HEK293T (cell line): Measurements from ENCODE around the gene XRCC6.
"Not testable (repeated sequence)": the region's sequence is repeated elsewhere in the genome, so short reads cannot be mapped to it uniquely, and the experiment has no call there.

Source experiments
- CTCF ChIA-PET: fragments of 350-600 bp; formaldehyde crosslinking; extraction: SDS; loops from one replicate; lab custom pipeline; 2021; ENCODE audit warnings: antibody characterized with exemption, inconsistent platforms; lab: Yijun Ruan, JAX
- POLR2A ChIA-PET: fragments of 350-600 bp; formaldehyde crosslinking; extraction: SDS; loops from one replicate; lab custom pipeline; 2020; ENCODE audit warnings: antibody characterized with exemption, inconsistent platforms; lab: Yijun Ruan, JAX
- DNase-seq: peaks from one replicate; pipeline ENCODE4 v3.0.0; 2012; ENCODE audit warnings: mixed read lengths; ENCODE audit errors: extremely low spot score
- ARNT ChIP-seq: fragments of 450-650 bp; IDR thresholded peaks from 2 replicates; pipeline ENCODE4 v1.6.1; 2017; ENCODE audit warnings: mild to moderate bottlenecking
- BHLHE40 ChIP-seq: fragments of 450-650 bp; IDR thresholded peaks from 2 replicates; pipeline ENCODE4 v1.6.1; 2016; ENCODE audit warnings: mild to moderate bottlenecking, moderate library complexity, borderline replicate concordance
- CTBP1 ChIP-seq: fragments of 450-650 bp; IDR thresholded peaks from 2 replicates; pipeline ENCODE4 v1.6.1; 2016; ENCODE audit warnings: borderline replicate concordance
- ELF4 ChIP-seq: fragments of 450-650 bp; IDR thresholded peaks from 2 replicates; pipeline ENCODE4 v1.6.1; 2017; ENCODE audit warnings: antibody characterized with exemption
- FOXA1 ChIP-seq: fragments of 450-650 bp; IDR thresholded peaks from 2 replicates; pipeline ENCODE4 v1.6.1; 2016; ENCODE audit warnings: mild to moderate bottlenecking
- FOXK2 ChIP-seq: fragments of 450-650 bp; IDR thresholded peaks from 2 replicates; pipeline ENCODE4 v1.6.1; 2016; ENCODE audit warnings: mild to moderate bottlenecking
- FOXM1 ChIP-seq: fragments of 450-650 bp; IDR thresholded peaks from 2 replicates; pipeline ENCODE4 v1.6.1; 2017; ENCODE audit warnings: mild to moderate bottlenecking, borderline replicate concordance
- HDGF ChIP-seq: fragments of 450-650 bp; IDR thresholded peaks from 2 replicates; pipeline ENCODE4 v1.6.1; 2017; ENCODE audit warnings: antibody characterized with exemption, borderline replicate concordance
- L3MBTL2 ChIP-seq: fragments of 450-650 bp; conservative IDR thresholded peaks from 2 replicates; pipeline ENCODE4 v1.6.1; 2016; ENCODE audit warnings: mild to moderate bottlenecking
- LEF1 ChIP-seq: fragments of 450-650 bp; IDR thresholded peaks from 2 replicates; pipeline ENCODE4 v1.6.1; 2017; ENCODE audit warnings: mild to moderate bottlenecking, borderline replicate concordance
- NFRKB ChIP-seq: fragments of 450-650 bp; IDR thresholded peaks from 2 replicates; pipeline ENCODE4 v1.6.1; 2016; ENCODE audit warnings: mild to moderate bottlenecking, moderate library complexity
- SP1 ChIP-seq: fragments of 450-650 bp; IDR thresholded peaks from 2 replicates; pipeline ENCODE4 v1.6.1; 2017
- SUZ12 ChIP-seq: fragments of 450-650 bp; IDR thresholded peaks from 2 replicates; pipeline ENCODE4 v1.6.1; 2016; ENCODE audit warnings: mild to moderate bottlenecking
- TARDBP ChIP-seq: fragments of 450-650 bp; IDR thresholded peaks from 2 replicates; pipeline ENCODE4 v1.6.1; 2016
- ZNF384 ChIP-seq: fragments of 450-650 bp; IDR thresholded peaks from 2 replicates; pipeline ENCODE4 v1.6.1; 2016
- TF ChIP-seq, protein P1 (sequence below): fragments of 450-650 bp; IDR thresholded peaks from 2 replicates; pipeline ENCODE4 v1.6.1; 2016

Gene XRCC6

DNA sequence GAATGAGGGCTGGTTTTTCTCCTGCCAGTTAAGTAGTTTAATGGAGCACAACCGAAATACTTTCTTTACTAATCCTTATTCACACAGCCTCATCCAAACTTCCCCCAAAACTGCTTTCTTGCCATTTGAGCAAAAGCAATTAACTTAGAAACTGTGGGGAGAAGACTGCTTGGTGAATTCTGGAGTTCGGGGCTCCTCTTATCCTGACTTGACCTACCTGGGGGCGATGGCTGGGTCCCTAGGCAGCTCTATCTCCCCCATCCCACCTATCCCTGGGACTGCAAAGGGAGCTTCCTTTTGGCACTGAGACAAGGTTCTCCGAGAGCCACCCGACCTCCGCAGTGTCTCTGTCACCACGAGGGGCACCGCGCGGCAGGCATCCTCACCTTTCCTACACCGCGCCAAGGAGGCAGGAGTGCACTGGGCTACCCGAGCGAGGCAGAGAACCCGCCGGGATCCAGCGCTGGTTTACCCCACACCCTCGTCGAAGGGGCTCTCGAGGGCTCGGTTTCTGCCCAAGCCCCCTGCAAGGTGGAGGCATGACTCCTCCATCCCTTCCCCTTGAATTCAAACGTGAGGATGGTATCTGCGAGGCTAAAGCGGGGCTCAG, 1.0 kb upstream of the XRCC6 start:
- peak; percentile 44 for DNase-seq
- no peak for TF ChIP-seq FOXK2
- TF ChIP-seq, protein P1, sequence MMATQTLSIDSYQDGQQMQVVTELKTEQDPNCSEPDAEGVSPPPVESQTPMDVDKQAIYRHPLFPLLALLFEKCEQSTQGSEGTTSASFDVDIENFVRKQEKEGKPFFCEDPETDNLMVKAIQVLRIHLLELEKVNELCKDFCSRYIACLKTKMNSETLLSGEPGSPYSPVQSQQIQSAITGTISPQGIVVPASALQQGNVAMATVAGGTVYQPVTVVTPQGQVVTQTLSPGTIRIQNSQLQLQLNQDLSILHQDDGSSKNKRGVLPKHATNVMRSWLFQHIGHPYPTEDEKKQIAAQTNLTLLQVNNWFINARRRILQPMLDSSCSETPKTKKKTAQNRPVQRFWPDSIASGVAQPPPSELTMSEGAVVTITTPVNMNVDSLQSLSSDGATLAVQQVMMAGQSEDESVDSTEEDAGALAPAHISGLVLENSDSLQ, result no peak
- TF ChIP-seq FOXM1, result no peak
- no peak for TF ChIP-seq ELF4
- no peak for TF ChIP-seq TARDBP
- TF ChIP-seq FOXA1, result no peak
- ChIA-PET POLR2A (interaction anchor here (0.8 to 3.1 kb wide), 10 partner anchors 13 to 176 kb away, joined by 3 to 26 read pairs (median 8); partner anchors contain the start of gene PMM1), CTCF (no interaction called here)

DNA sequence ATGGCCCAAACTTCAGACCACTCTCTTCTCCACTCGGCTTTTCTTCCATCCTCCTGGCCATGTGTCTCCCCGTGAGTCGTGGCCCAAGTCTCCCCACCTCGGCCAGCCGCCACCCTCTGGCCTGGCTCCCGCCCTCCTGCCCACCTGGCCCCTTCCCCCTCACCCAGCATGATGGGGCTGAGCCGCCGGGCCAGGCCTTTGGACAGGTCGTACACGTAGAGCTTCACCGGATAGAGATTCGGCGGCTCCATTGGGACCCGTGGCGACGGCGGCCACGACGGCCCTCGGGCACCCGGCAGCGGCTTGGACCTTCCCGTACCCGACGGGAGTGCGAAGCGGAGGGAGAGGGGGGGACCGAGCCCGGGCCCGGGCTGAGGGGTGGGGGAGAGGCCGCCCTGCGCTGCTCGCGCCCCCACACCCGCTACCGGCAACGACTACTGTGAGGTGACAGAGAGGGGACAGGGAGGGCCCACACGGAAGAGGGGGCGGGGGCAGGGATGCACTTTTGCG, 451 bp upstream of the XRCC6 start, which contains the start of gene DESI1:
Gene DESI1, minus strand, starts transcription at position 455 of the 510 bp plus-strand sequence. Its CDS starts 204 bp downstream, at position 251.
- peak; percentile 24 for DNase-seq
- ChIA-PET POLR2A (interaction anchor here (0.6 to 3.1 kb wide), 29 partner anchors 9 to 330 kb away, joined by 3 to 26 read pairs (median 6); partner anchors contain the start of genes CENPM, CSDC2, PMM1 and POLR3H), CTCF (no interaction called here)
- TF ChIP-seq L3MBTL2, result peak; percentile 73
- TF ChIP-seq NFRKB, result no peak

DNA sequence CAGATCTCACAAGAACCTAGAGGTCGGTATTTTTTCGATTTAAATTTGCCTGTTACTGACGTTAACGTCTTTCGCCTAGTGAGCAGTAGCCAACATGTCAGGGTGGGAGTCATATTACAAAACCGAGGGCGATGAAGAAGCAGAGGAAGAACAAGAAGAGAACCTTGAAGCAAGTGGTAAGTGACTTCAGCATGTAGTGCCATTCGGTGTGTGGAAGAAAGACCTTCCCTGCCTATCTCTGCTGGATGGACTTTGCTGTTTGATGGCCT, 750 bp downstream of the XRCC6 start:
- CTCF ChIA-PET, result no interaction called here
- POLR2A ChIA-PET, result interaction anchor here (0.7 to 3.1 kb wide), 31 partner anchors 10 to 226 kb away, joined by 3 to 26 read pairs (median 6); partner anchors contain the start of genes CSDC2, PMM1 and POLR3H
- DNase-seq, result no peak
- TF ChIP-seq NFRKB (no peak), ARNT (no peak), FOXM1 (no peak), BHLHE40 (no peak), ELF4 (no peak), L3MBTL2 (no peak), ZNF384 (no peak), SP1 (no peak), TARDBP (no peak), SUZ12 (no peak), LEF1 (no peak), HDGF (no peak), FOXA1 (no peak), FOXK2 (no peak), CTBP1 (no peak)
- TF ChIP-seq, protein P1, result no peak

DNA sequence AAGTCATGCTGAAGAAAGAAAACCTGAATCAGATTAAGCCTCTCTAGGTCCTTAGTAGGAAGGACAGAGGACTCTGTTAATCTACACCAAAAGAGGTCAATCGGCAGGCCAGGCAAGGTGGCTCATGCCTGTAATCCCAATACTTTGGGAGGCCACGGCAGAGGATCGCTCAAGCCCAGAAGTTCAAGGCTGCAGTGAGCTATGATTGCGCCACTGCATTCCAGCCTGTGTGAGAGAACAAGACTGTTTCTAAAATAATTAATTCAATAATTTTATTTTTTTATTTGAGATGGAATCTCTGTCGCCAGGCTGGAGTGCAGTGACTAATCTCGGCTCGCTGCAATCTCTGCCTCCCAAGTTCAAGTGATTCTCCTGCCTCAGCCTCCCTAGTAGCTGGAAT, 4.5 kb downstream of the XRCC6 start:
- no peak for TF ChIP-seq SUZ12
- TF ChIP-seq HDGF, result no peak
- TF ChIP-seq ZNF384, result no peak
- TF ChIP-seq ARNT, result no peak
- TF ChIP-seq, protein P1, result no peak
- TF ChIP-seq FOXA1, result no peak
- no peak for TF ChIP-seq BHLHE40
- ChIA-PET CTCF (no interaction called here), POLR2A (no interaction called here)
- DNase-seq, result no peak

DNA sequence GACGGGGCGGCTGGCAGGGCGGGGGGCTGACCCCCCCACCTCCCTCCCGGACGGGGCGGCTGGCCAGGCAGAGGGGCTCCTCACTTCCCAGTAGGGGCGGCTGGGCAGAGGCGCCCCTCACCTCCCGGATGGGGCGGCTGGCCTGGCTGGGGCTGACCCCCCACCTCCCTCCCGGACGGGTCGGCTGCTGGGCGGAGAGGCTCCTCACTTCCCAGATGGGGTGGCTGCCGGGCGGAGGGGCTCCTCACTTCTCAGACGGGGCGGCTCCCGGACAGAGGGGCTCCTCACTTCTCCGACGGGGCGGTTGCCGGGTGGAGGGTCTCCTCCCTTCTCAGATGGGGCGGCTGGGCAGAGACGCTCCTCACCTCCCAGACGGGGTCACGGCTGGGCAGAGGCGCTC, 10.0 kb downstream of the XRCC6 start:
- POLR2A ChIA-PET, CTCF ChIA-PET, DNase-seq: not testable (repeated sequence)

DNA sequence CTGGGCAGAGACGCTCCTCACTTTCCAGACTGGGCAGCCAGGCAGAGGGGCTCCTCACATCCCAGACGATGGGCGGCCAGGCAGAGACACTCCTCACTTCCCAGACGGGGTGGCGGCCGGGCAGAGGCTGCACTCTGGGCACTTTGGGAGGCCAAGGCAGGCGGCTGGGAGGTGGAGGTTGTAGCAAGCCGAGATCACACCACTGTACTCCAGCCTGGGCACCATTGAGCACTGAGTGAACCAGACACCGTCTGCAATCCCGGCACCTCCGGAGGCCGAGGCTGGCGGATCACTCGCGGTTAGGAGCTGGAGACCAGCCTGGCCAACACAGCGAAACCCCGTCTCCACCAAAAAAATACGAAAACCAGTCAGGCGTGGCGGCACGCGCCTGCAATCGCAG, 10.5 kb downstream of the XRCC6 start:
- DNase-seq, CTCF ChIA-PET: not testable (repeated sequence)
- POLR2A ChIA-PET, result interaction anchor here (1.0 kb wide), 1 partner anchor 11 kb away, joined by 3 read pairs; the partner anchor contains the start of genes DESI1 and XRCC6

DNA sequence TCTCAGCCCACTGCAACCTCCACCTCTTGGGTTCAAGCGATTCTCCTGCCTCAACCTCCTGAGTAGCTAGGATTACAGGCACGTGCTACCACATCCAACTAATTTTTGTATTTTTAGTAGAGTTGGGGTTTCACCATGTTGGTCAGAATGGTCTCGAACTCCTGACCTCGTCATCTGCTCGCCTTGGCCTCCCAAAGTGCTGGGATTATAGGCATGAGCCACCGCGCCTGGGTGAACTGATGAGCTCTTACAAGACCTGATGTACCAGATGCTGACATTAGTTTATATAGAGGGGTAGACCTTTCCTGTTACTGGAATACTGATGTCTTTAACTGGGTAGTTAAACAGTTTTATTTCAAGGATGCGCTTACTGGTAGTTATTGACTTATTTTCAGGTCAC, 13.5 kb downstream of the XRCC6 start:
- POLR2A ChIA-PET, result interaction anchor here (2.1 kb wide), 1 partner anchor 13 kb away, joined by 15 read pairs; the partner anchor contains the start of gene XRCC6
- DNase-seq, CTCF ChIA-PET: not testable (repeated sequence)

DNA sequence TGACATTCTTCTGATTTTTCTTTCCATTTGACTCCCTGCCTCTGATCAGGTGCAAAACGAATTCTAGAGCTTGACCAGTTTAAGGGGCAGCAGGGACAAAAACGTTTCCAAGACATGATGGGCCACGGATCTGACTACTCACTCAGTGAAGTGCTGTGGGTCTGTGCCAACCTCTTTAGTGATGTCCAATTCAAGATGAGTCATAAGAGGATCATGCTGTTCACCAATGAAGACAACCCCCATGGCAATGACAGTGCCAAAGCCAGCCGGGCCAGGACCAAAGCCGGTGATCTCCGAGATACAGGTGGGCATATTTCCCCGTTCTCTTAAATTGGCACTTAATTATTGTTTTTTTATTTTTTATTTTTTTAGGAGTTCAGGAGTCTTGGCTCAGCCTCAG, 15.4 kb downstream of the XRCC6 start:
- CTCF ChIA-PET, result no interaction called here
- POLR2A ChIA-PET, result interaction anchor here (2.1 kb wide), 1 partner anchor 16 kb away, joined by 8 read pairs; the partner anchor contains the start of genes DESI1 and XRCC6
- TF ChIP-seq FOXK2 (no peak), ZNF384 (no peak), CTBP1 (no peak), SUZ12 (no peak), LEF1 (no peak), TARDBP (no peak), BHLHE40 (no peak), ARNT (no peak), HDGF (no peak), SP1 (no peak), ELF4 (no peak), NFRKB (no peak), FOXA1 (no peak), FOXM1 (no peak), L3MBTL2 (no peak)
- TF ChIP-seq, protein P1, result no peak

DNA sequence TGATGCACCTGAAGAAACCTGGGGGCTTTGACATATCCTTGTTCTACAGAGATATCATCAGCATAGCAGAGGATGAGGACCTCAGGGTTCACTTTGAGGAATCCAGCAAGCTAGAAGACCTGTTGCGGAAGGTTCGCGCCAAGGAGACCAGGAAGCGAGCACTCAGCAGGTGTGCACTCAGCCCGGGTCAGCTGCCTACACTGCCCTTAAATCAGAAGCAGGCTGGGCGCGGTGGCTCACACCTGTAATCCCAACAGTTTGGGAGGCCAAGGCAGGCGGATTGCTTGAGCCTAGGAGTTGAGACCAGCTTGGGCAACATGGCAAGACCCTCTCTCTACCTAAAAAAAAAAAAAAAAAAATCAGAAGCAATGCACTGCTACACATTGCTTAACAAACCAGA, 16.5 kb downstream of the XRCC6 start:
- POLR2A ChIA-PET, result interaction anchor here (2.1 to 2.2 kb wide), 2 partner anchors 17 to 29 kb away, joined by 8 to 9 read pairs; partner anchors contain the start of genes DESI1 and XRCC6
- CTCF ChIA-PET, DNase-seq: not testable (repeated sequence)

More for the DNA sequence above, 15.4 kb downstream of the XRCC6 start:
- DNase-seq, result no peak
